ENCODE measurements around the gene REG1B.
"Not testable (repeated sequence)": the region's sequence is repeated elsewhere in the genome, so short reads cannot be mapped to it uniquely, and the experiment has no call there.

The REG1B gene

GRCh38 chr2:79083597-79084251 is 4.1 kb downstream of the REG1B start:
- no peak for DNase-seq

GRCh38 chr2:79082987-79083386 is 4.8 kb downstream of the REG1B start:
- DNase-seq: no peak

GRCh38 chr2:79071078-79071477 is 16.7 kb downstream of the REG1B start:
- DNase-seq: no peak

GRCh38 chr2:79065201-79065600 is 22.6 kb downstream of the REG1B start:
- DNase-seq: no peak

GRCh38 chr2:79054769-79055168 is 33.0 kb downstream of the REG1B start:
- DNase-seq: not testable (repeated sequence)

GRCh38 chr2:79053486-79053885 is 34.3 kb downstream of the REG1B start:
- not testable (repeated sequence) for DNase-seq

- peak in 1 of 3 donors; percentile 1 for DNase-seq
Observed at GRCh38 chr2:79041032-79041448, 46.8 kb downstream of the REG1B start.

GRCh38 chr2:79039944-79040343 is 47.8 kb downstream of the REG1B start:
- no peak for DNase-seq
